H1 (cell line): ENCODE measurements around the gene NOS3. TPM values are rescaled to one million over a fixed set of nuclear protein-coding genes. Genes with fewer than 3 reads are reported as not detected.

ENCODE experiments used
- CTCF ChIA-PET: fragments of 300-600 bp; sonication (Branson Sonifier 250); formaldehyde crosslinking; loops from one replicate; lab custom pipeline; 2021; ENCODE audit not compliant: partially characterized antibody; lab: Charles Lee
- POLR2A ChIA-PET: fragments of 300-600 bp; sonication (Branson Sonifier 250); formaldehyde crosslinking; loops from one replicate; lab custom pipeline; 2021; ENCODE audit warnings: inconsistent platforms; ENCODE audit not compliant: partially characterized antibody; lab: Charles Lee
- DNase-seq, 2 experiments: peaks; one replicate each; pipeline versions ENCODE4 v3.0.0 to v3.0.0-alpha.2; 2010 to 2022; ENCODE audit warnings: low spot score in 2 of 2, low read depth in 1 of 2, mixed read lengths in 1 of 2
- FAIRE-seq: peaks from 2 replicates; lab custom pipeline; 2011; peaks lifted over from hg19 to GRCh38; lab: Jason Lieb, UNC
- H2AFZ ChIP-seq: 2 replicates; pipeline ENCODE4 v1.8.1; 2012; ENCODE audit warnings: low read length, inconsistent platforms
- H2AK5ac ChIP-seq: 2 replicates; pipeline ENCODE4 v1.6.1; 2013; ENCODE audit warnings: low read depth, low read length
- H2BK120ac ChIP-seq: replicated peaks from 2 replicates; pipeline ENCODE3; 2013; ENCODE audit warnings: low read depth, low read length, inconsistent platforms
- H2BK12ac ChIP-seq: 2 replicates; pipeline ENCODE4 v1.6.1; 2013; ENCODE audit warnings: low read depth, low read length
- H2BK15ac ChIP-seq: 2 replicates; pipeline ENCODE4 v1.6.1; 2013; ENCODE audit warnings: low read length
- H2BK20ac ChIP-seq: 2 replicates; pipeline ENCODE4 v1.6.1; 2013; ENCODE audit warnings: low read length
- H2BK5ac ChIP-seq: 2 replicates; pipeline ENCODE4 v1.6.1; 2013; ENCODE audit warnings: low read depth, low read length
- H3K14ac ChIP-seq: 2 replicates; pipeline ENCODE4 v1.6.1; 2013; ENCODE audit warnings: inconsistent platforms; ENCODE audit not compliant: insufficient read length
- H3K18ac ChIP-seq: 2 replicates; pipeline ENCODE4 v1.6.1; 2013; ENCODE audit warnings: low read length; ENCODE audit errors: extremely low read depth
- H3K23ac ChIP-seq: 2 replicates; pipeline ENCODE4 v1.6.1; 2013; ENCODE audit warnings: inconsistent platforms; ENCODE audit not compliant: insufficient read length
- H3K23me2 ChIP-seq: 2 replicates; pipeline ENCODE4 v1.6.1; 2013; ENCODE audit warnings: low read depth, low read length
- H3K27ac ChIP-seq: 2 replicates; pipeline ENCODE4 v1.6.1; 2011; ENCODE audit warnings: low read depth, low read length, inconsistent platforms
- H3K27me3 ChIP-seq, 4 experiments: replicated peaks in 1 of 4; 1 replicate in 1 of 4; 2 replicates in 3 of 4; pipeline versions ENCODE4 v1.6.1 to v1.8.1; 2011 to 2013; ENCODE audit warnings: low read length in 3 of 4, mild to moderate bottlenecking in 3 of 4, inconsistent platforms in 2 of 4, mixed read lengths in 2 of 4, moderate library complexity in 1 of 4; ENCODE audit not compliant: control insufficient read depth in 3 of 4, insufficient read depth in 3 of 4; ENCODE audit errors: extremely low read depth in 1 of 4
- H3K36me3 ChIP-seq, 4 experiments: 2 replicates each; pipeline versions ENCODE4 v1.6.1 to v1.8.1; 2011 to 2013; ENCODE audit warnings: mild to moderate bottlenecking in 4 of 4, low read length in 3 of 4, moderate library complexity in 2 of 4, control low read depth in 1 of 4, inconsistent platforms in 1 of 4; ENCODE audit not compliant: insufficient read depth in 4 of 4, control insufficient read depth in 2 of 4
- H3K4ac ChIP-seq: replicated peaks from 2 replicates; pipeline ENCODE3; 2013; ENCODE audit warnings: low read length, low read depth, mixed read lengths, inconsistent platforms; ENCODE audit not compliant: insufficient read length
- H3K4me1 ChIP-seq, 4 experiments: replicated peaks in 1 of 4; 1 replicate in 1 of 4; 2 replicates in 3 of 4; pipeline versions ENCODE4 v1.6.1 to v1.8.1; 2011 to 2013; ENCODE audit warnings: low read length in 3 of 4, inconsistent platforms in 2 of 4, mixed read lengths in 1 of 4; ENCODE audit not compliant: insufficient read depth in 4 of 4, control insufficient read depth in 3 of 4
- H3K4me2 ChIP-seq, 2 experiments: 2 replicates each; pipeline versions ENCODE4 v1.6.1 to v1.8.1; 2011 to 2013; ENCODE audit warnings: low read depth in 2 of 2, low read length in 2 of 2, control low read depth in 1 of 2, inconsistent platforms in 1 of 2, mild to moderate bottlenecking in 1 of 2; ENCODE audit not compliant: insufficient read depth in 1 of 2
- H3K4me3 ChIP-seq, 4 experiments: fragments of 200-600, 300-600 bp in 1 of 4; sonication (generic), shearing (Covaris generic), sonication (Bioruptor Twin) in 1 of 4; 2 replicates each; pipeline versions ENCODE4 v1.5.1 to v1.8.1; 2011 to 2016; ENCODE audit warnings: low read length in 4 of 4, low read depth in 3 of 4, control low read depth in 2 of 4, inconsistent platforms in 2 of 4, mild to moderate bottlenecking in 2 of 4, mixed read lengths in 1 of 4, moderate library complexity in 1 of 4; ENCODE audit not compliant: insufficient read depth in 2 of 4; ENCODE audit errors: extremely low read depth in 1 of 4
- H3K56ac ChIP-seq: replicated peaks from 2 replicates; pipeline ENCODE3; 2013; ENCODE audit warnings: low read depth, mild to moderate bottlenecking, mixed read lengths, low read length, inconsistent platforms; ENCODE audit not compliant: insufficient read length
- H3K79me1 ChIP-seq: 2 replicates; pipeline ENCODE4 v1.6.1; 2013; ENCODE audit warnings: low read depth, low read length, control low read depth
- H3K79me2 ChIP-seq, 2 experiments: 2 replicates each; pipeline versions ENCODE4 v1.6.1 to v1.8.1; 2012 to 2013; ENCODE audit warnings: low read length in 2 of 2, mild to moderate bottlenecking in 2 of 2, inconsistent platforms in 1 of 2; ENCODE audit not compliant: insufficient read depth in 2 of 2, control insufficient read depth in 1 of 2
- H3K9ac ChIP-seq, 4 experiments: replicated peaks in 1 of 4; 1 replicate in 1 of 4; 2 replicates in 3 of 4; pipeline versions ENCODE4 v1.6.1 to v1.8.1; 2011 to 2013; ENCODE audit warnings: low read depth in 3 of 4, low read length in 3 of 4, control low read depth in 2 of 4, mild to moderate bottlenecking in 2 of 4, moderate library complexity in 2 of 4, inconsistent platforms in 1 of 4; ENCODE audit errors: extremely low read depth in 1 of 4
- H3K9me3 ChIP-seq, 2 experiments: 2 replicates each; pipeline versions ENCODE4 v1.6.1 to v1.8.1; 2012 to 2013; ENCODE audit warnings: mild to moderate bottlenecking in 2 of 2, moderate library complexity in 2 of 2, control low read depth in 1 of 2, inconsistent platforms in 1 of 2, low read depth in 1 of 2, low read length in 1 of 2, mixed read lengths in 1 of 2; ENCODE audit not compliant: insufficient read depth in 2 of 2
- H4K20me1 ChIP-seq, 2 experiments: replicated peaks in 1 of 2; 2 replicates each; pipeline versions ENCODE3 to v1.8.1; 2011 to 2013; ENCODE audit warnings: inconsistent platforms in 2 of 2, low read length in 2 of 2, mild to moderate bottlenecking in 1 of 2; ENCODE audit not compliant: insufficient read depth in 2 of 2, control insufficient read depth in 1 of 2
- H4K5ac ChIP-seq: 2 replicates; pipeline ENCODE4 v1.6.1; 2013; ENCODE audit warnings: low read length, low read depth, mixed read lengths, inconsistent platforms; ENCODE audit not compliant: insufficient read length
- H4K8ac ChIP-seq: 2 replicates; pipeline ENCODE4 v1.8.0; 2013; ENCODE audit warnings: mild to moderate bottlenecking, moderate library complexity, low read length, inconsistent platforms; ENCODE audit not compliant: insufficient read depth; ENCODE audit errors: extremely low read depth
- H4K91ac ChIP-seq: replicated peaks from 2 replicates; pipeline ENCODE3; 2013; ENCODE audit warnings: low read length, mixed read lengths, inconsistent platforms; ENCODE audit not compliant: insufficient read length
- CEBPB ChIP-seq: IDR thresholded peaks from 2 replicates; pipeline ENCODE4 v1.6.1; 2012; ENCODE audit warnings: low read depth, low read length
- HDAC2 ChIP-seq, 2 experiments: fragments of 300-600 bp in 1 of 2; sonication (generic) in 1 of 2; IDR thresholded peaks; 2 replicates each; pipeline ENCODE4 v1.6.1; 2011 to 2012; ENCODE audit warnings: low read depth in 2 of 2, low read length in 2 of 2, mild to moderate bottlenecking in 2 of 2, moderate library complexity in 2 of 2, borderline replicate concordance in 1 of 2, inconsistent platforms in 1 of 2
- JUN ChIP-seq: IDR thresholded peaks from 2 replicates; pipeline ENCODE4 v1.6.1; 2011; ENCODE audit warnings: low read depth, mild to moderate bottlenecking, improper control_type of control experiment, low read length
- RFX5 ChIP-seq: IDR thresholded peaks from 2 replicates; pipeline ENCODE4 v1.6.1; 2011; ENCODE audit warnings: low read depth, low read length, improper control_type of control experiment, borderline replicate concordance
- SAP30 ChIP-seq: fragments of 300-600 bp; sonication (generic); IDR thresholded peaks from 2 replicates; pipeline ENCODE4 v1.7.1; 2012; ENCODE audit warnings: low read length, moderate library complexity, mild to moderate bottlenecking, inconsistent platforms; ENCODE audit not compliant: insufficient read depth, insufficient replicate concordance
- SP2 ChIP-seq: IDR thresholded peaks from 2 replicates; pipeline ENCODE4 v1.6.1; 2012; ENCODE audit warnings: mild to moderate bottlenecking, low read length, inconsistent platforms
- WGBS, 2 experiments: shearing (Covaris generic) in 1 of 2; methylation state at CpG; one replicate each; pipeline versions ENCODE4 v1.1.6 to v1.1.7; 2013 to 2015; ENCODE audit warnings: low lambda C conversion rate in 2 of 2, mixed read lengths in 2 of 2, inconsistent platforms in 1 of 2, low coverage in 1 of 2, missing lambda C conversion rate in 1 of 2; ENCODE audit not compliant: insufficient replicate concordance in 2 of 2, insufficient coverage in 1 of 2, insufficient read length in 1 of 2; ENCODE audit errors: extremely low coverage in 1 of 2, missing lambda C conversion rate in 1 of 2; 5-methylcytosine and 5-hydroxymethylcytosine counted together
- polyA plus RNA-seq, 7 experiments: library from polyadenylated mRNA; depleted of rRNA in 3 of 7; stranded (reverse) in 5 of 7; unstranded in 2 of 7; fragments of >200 nt in 5 of 7; fragments of 200-250 nt in 2 of 7; gene quantifications; 1 replicate in 5 of 7; 2 replicates in 1 of 7; 4 replicates in 1 of 7; pipeline versions ENCODE4 v1.2.1 to v1.2.3, GENCODE V29; 2011 to 2013; ENCODE audit warnings: missing spikeins in 2 of 7, mixed read lengths in 2 of 7
- total RNA-seq: library from RNA; stranded (reverse); fragmentation: NEBNext Ultra II Directional; extraction: Animal tissue kit (Norgen Biotek cat#: 25700); gene quantifications from 2 replicates; pipeline ENCODE4 v1.2.1, GENCODE V29; 2021

Gene NOS3
- total and polyA plus RNA-seq, 2 of the 8 experiments (the other 6 are each of a cell fraction or from before 2014, with no cell fraction given) = 4.4 to 16.2 TPM

DNA sequence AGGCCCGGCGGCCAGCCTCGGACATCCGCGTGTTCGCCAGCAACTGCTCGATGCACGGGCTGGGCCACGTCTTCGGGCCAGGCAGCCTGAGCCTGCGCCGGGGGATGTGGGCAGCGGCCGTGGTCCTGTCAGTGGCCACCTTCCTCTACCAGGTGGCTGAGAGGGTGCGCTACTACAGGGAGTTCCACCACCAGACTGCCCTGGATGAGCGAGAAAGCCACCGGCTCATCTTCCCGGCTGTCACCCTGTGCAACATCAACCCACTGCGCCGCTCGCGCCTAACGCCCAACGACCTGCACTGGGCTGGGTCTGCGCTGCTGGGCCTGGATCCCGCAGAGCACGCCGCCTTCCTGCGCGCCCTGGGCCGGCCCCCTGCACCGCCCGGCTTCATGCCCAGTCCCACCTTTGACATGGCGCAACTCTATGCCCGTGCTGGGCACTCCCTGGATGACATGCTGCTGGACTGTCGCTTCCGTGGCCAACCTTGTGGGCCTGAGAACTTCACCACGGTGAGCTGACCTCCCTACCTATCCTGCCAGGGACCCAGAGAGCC, 58.2 kb downstream of the NOS3 start:
- WGBS, 2 experiments = 95% methylated on average over 30 of the region's 38 CpGs; no CpG with 5 or more reads in 1 of the 2 experiments
- no peak overlapping the region for H2AFZ ChIP-seq
- POLR2A ChIA-PET = no interaction called here
- H3K4me1 ChIP-seq = peaks cover 0 to 8% (median 5%) of the 10 kb centered on the region in 4 experiments; a peak in 3 of 7 replicates
- DNase-seq = no peak
- H3K18ac ChIP-seq = no peak overlapping the region
- H2BK20ac ChIP-seq = no peak overlapping the region
- H3K56ac ChIP-seq = no peak overlapping the region
- no peaks in the 10 kb centered on the region for H3K79me1 ChIP-seq
- H3K27ac ChIP-seq = no peak overlapping the region
- H3K4ac ChIP-seq = no peak overlapping the region
- no peak for FAIRE-seq
- peaks cover 2 to 14% of the 10 kb centered on the region in 2 experiments for H4K20me1 ChIP-seq
- H4K5ac ChIP-seq = no peak overlapping the region
- TF ChIP-seq HDAC2 (IDR thresholded peaks at IDR 0.05; ENCODE audit: borderline replicate concordance in 1 of 2, low read depth in 2 of 2, low read length in 2 of 2) (no peak), RFX5 (no peak), JUN (no peak), SAP30 (no peak), SP2 (no peak), CEBPB (no peak)
- no peak overlapping the region for H3K4me3 ChIP-seq
- no peak overlapping the region for H2BK5ac ChIP-seq
- H3K27me3 ChIP-seq = peaks cover 4 to 33% (median 24%) of the 10 kb centered on the region in 4 experiments
- no peak overlapping the region; the same call in 1 of the 2 replicates for H2BK12ac ChIP-seq
- no peak overlapping the region for H4K91ac ChIP-seq
- H3K4me2 ChIP-seq = no peak overlapping the region
- H3K23ac ChIP-seq = no peak overlapping the region
- no peak overlapping the region for H2BK120ac ChIP-seq
- H3K14ac ChIP-seq = no peak overlapping the region
- no peaks in the 10 kb centered on the region for H3K36me3 ChIP-seq
- no peak overlapping the region for H4K8ac ChIP-seq
- no peak overlapping the region for H3K9ac ChIP-seq
- CTCF ChIA-PET = interaction anchor here (0.8 to 3.6 kb wide), 7 partner anchors 9 to 709 kb away, joined by 3 to 14 read pairs (median 3); partner anchors contain the start of gene CDK5
- peaks cover 3% of the 10 kb centered on the region; the same call in 1 of the 2 replicates for H3K23me2 ChIP-seq
- no peaks in the 10 kb centered on the region for H3K79me2 ChIP-seq
- H2BK15ac ChIP-seq = no peak overlapping the region; the same call in 1 of the 2 replicates
- H3K9me3 ChIP-seq = no peaks in the 10 kb centered on the region
- H2AK5ac ChIP-seq = no peak overlapping the region
